K562 (cell line): ENCODE results near the gene PCSK6. TPM values are rescaled to one million over a fixed set of nuclear protein-coding genes. Genes with fewer than 3 reads are reported as not detected.

Experiments used
- ARNT ChIP-seq, 2 experiments: fragments of 450-650 bp; IDR thresholded peaks; 2 replicates each; pipeline ENCODE4 v1.6.1; 2016; ENCODE audit warnings: mild to moderate bottlenecking in 1 of 2
- CEBPB ChIP-seq: fragments of 450-650 bp; IDR thresholded peaks from 2 replicates; pipeline ENCODE4 v1.6.1; 2016; ENCODE audit warnings: missing genetic modification characterization, missing compliant biosample characterization
- COPS2 ChIP-seq: fragments of 450-650 bp; conservative IDR thresholded peaks from 2 replicates; pipeline ENCODE4 v1.6.1; 2016; ENCODE audit warnings: mild to moderate bottlenecking, moderate library complexity
- GABPA ChIP-seq: fragments of 200-800 bp; sonication (Bioruptor generic); conservative IDR thresholded peaks from 2 replicates; pipeline ENCODE4 v1.6.1; 2016; ENCODE audit warnings: low read depth, missing genetic modification characterization, missing compliant biosample characterization
- HEY1 ChIP-seq: fragments of 250-450 bp; sonication (Bioruptor Pico); IDR thresholded peaks from 2 replicates; pipeline ENCODE4 v1.5.0; 2020; ENCODE audit warnings: mild to moderate bottlenecking, moderate library complexity, borderline replicate concordance
- LARP7 ChIP-seq: fragments of 450-650 bp; IDR thresholded peaks from 2 replicates; pipeline ENCODE4 v1.6.1; 2016
- MEIS2 ChIP-seq: fragments of 450-650 bp; IDR thresholded peaks from 2 replicates; pipeline ENCODE4 v1.6.1; 2014; ENCODE audit warnings: mild to moderate bottlenecking; ENCODE audit not compliant: partially characterized antibody
- MYNN ChIP-seq, 2 experiments: sonication (generic); formaldehyde crosslinking in 1 of 2; IDR thresholded peaks; 2 replicates each; pipeline versions ENCODE4 v1.5.0 to v1.6.1; 2016 to 2020; ENCODE audit warnings: antibody characterized with exemption in 1 of 2, missing genetic modification reagents in 1 of 2
- NUFIP1 ChIP-seq: fragments of 450-650 bp; IDR thresholded peaks from 2 replicates; pipeline ENCODE4 v1.6.1; 2018; ENCODE audit not compliant: partially characterized antibody
- XRCC4 ChIP-seq: IDR thresholded peaks from one replicate; pipeline ENCODE4 v1.6.1; 2011; ENCODE audit not compliant: insufficient read depth, insufficient read length; ENCODE audit errors: extremely low read depth
- ZFX ChIP-seq: sonication (generic); formaldehyde crosslinking; IDR thresholded peaks from 2 replicates; pipeline ENCODE4 v1.8.0; 2022; ENCODE audit warnings: mild to moderate bottlenecking, missing genetic modification reagents, moderate library complexity
- ZNF23 ChIP-seq: fragments of 250-450 bp; sonication (Bioruptor Pico); IDR thresholded peaks from 2 replicates; pipeline ENCODE4 v1.4.0; 2020; ENCODE audit warnings: mild to moderate bottlenecking
- ZNF586 ChIP-seq: fragments of 450-650 bp; formaldehyde crosslinking; conservative IDR thresholded peaks from 2 replicates; pipeline ENCODE4 v1.4.0; 2020; ENCODE audit warnings: mild to moderate bottlenecking, moderate library complexity
- ZNF644 ChIP-seq: fragments of 200-800 bp; sonication (Bioruptor generic); IDR thresholded peaks from 2 replicates; pipeline ENCODE4 v1.6.1; 2016; ENCODE audit warnings: low read depth, missing genetic modification characterization, missing compliant biosample characterization
- ZNF785 ChIP-seq: fragments of 250-450 bp; sonication (Bioruptor Pico); IDR thresholded peaks from 2 replicates; pipeline ENCODE4 v1.4.0; 2020; ENCODE audit warnings: mild to moderate bottlenecking
- polyA plus RNA-seq, 8 experiments: library from polyadenylated mRNA; depleted of rRNA in 4 of 8; stranded (reverse) in 5 of 8; unstranded in 3 of 8; fragments of >200 nt; fragmentation: Nextera tagmentation in 2 of 8; fragmentation: Illumina TruSeq in 1 of 8; extraction: Ambion mirVana in 2 of 8; extraction: Trizol in 1 of 8; gene quantifications; 2 replicates each; pipeline versions ENCODE4 v1.2.1 to v1.2.3, GENCODE V29; 2011 to 2014; ENCODE audit warnings: inconsistent platforms in 1 of 8, missing spikeins in 1 of 8
- total RNA-seq, 7 experiments: library from RNA; depleted of rRNA in 6 of 7; stranded (reverse); fragments of >200 nt in 6 of 7; fragmentation: Illumina TruSeq in 2 of 7; extraction: Trizol in 2 of 7; gene quantifications; 2 replicates each; pipeline versions ENCODE4 v1.2.1 to v1.2.3, GENCODE V29; 2011 to 2021; ENCODE audit warnings: low replicate concordance in 1 of 7
- TF ChIP-seq, protein P1 (sequence below), 2 experiments: fragments of 450-650 bp; formaldehyde crosslinking in 1 of 2; IDR thresholded peaks; 2 replicates each; pipeline versions ENCODE4 v1.4.0 to v1.6.1; 2014 to 2020; ENCODE audit warnings: mild to moderate bottlenecking in 2 of 2, borderline replicate concordance in 1 of 2, low read depth in 1 of 2
- TF ChIP-seq, protein P2 (sequence below): fragments of 450-650 bp; IDR thresholded peaks from 2 replicates; pipeline ENCODE4 v1.6.1; 2018; ENCODE audit warnings: mild to moderate bottlenecking, low read depth; ENCODE audit not compliant: partially characterized antibody
- TF ChIP-seq, protein P3 (sequence below): IDR thresholded peaks from 2 replicates; pipeline ENCODE4 v1.6.1; 2011; ENCODE audit not compliant: insufficient read length; ENCODE audit errors: extremely low read depth

The PCSK6 gene
- total and polyA plus RNA-seq, 9 of the 15 experiments (the other 6 are each of a cell fraction or from before 2014, with no cell fraction given), result 2.2 to 32.6 (median 14.5) TPM

DNA sequence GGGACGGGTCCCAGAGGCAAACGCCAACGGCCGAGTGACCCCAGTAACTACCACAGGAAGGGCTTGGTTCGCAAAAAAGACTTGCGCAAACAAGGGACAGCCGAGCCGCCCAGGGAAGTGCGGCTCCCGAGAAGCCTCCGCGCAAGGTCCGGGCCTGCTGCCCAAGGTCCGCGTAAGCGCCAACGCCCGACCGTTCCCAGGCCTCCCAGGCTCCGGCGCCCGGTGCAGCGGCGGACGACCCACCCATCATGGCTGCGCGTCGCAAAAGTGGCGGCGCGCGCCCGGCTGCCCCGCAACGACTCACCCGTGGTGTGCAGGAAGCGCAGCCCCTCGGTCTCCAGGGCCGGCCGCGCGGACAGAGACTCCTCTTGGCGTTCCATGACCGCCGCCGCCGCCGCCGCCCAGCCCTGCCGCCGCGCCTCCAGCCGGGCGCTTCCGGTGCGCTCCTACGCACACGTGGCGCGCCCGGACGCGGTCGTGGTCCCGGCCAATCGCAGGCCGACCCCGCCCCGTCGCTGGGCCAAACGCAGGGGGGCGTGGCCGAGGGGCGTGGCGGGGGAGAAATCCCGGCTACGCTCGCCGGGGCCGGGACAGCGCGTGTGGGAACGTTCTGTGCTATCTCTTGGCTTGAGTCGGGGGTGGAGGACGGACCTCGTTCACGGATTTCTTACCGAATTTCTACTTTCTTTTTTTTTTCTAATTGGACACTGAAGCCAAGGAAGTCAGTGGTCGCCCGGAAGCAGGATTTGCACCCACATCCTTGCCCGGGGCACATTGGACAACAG lies 212.3 kb downstream of the PCSK6 start, which contains the start of gene SELENOS (continued):
- TF ChIP-seq HEY1 (CRISPR knock-in tag) (no peak), MYNN (IDR thresholded peaks at IDR 0.05) (no peak), MYNN (CRISPR knock-in tag; IDR thresholded peaks at IDR 0.05) (no peak), GABPA (tag) (peak; percentile 90), ZNF586 (CRISPR knock-in tag) (no peak), CEBPB (tag) (no peak), ZFX (CRISPR knock-in tag) (peak; percentile 88), NUFIP1 (no peak), LARP7 (no peak), ARNT (IDR thresholded peaks at IDR 0.05) (no peak), COPS2 (no peak), ZNF644 (tag) (no peak), ZNF23 (CRISPR knock-in tag) (no peak), MEIS2 (no peak), ZNF785 (CRISPR knock-in tag) (no peak), XRCC4 (no peak)
- TF ChIP-seq, protein P1, sequence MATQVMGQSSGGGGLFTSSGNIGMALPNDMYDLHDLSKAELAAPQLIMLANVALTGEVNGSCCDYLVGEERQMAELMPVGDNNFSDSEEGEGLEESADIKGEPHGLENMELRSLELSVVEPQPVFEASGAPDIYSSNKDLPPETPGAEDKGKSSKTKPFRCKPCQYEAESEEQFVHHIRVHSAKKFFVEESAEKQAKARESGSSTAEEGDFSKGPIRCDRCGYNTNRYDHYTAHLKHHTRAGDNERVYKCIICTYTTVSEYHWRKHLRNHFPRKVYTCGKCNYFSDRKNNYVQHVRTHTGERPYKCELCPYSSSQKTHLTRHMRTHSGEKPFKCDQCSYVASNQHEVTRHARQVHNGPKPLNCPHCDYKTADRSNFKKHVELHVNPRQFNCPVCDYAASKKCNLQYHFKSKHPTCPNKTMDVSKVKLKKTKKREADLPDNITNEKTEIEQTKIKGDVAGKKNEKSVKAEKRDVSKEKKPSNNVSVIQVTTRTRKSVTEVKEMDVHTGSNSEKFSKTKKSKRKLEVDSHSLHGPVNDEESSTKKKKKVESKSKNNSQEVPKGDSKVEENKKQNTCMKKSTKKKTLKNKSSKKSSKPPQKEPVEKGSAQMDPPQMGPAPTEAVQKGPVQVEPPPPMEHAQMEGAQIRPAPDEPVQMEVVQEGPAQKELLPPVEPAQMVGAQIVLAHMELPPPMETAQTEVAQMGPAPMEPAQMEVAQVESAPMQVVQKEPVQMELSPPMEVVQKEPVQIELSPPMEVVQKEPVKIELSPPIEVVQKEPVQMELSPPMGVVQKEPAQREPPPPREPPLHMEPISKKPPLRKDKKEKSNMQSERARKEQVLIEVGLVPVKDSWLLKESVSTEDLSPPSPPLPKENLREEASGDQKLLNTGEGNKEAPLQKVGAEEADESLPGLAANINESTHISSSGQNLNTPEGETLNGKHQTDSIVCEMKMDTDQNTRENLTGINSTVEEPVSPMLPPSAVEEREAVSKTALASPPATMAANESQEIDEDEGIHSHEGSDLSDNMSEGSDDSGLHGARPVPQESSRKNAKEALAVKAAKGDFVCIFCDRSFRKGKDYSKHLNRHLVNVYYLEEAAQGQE (IDR thresholded peaks at IDR 0.05; ENCODE audit: borderline replicate concordance), result no peak
- TF ChIP-seq, protein P1 (CRISPR knock-in tag; IDR thresholded peaks at IDR 0.05; ENCODE audit: low read depth), result peak; percentile 81; the same call in 1 of the 2 replicates
- TF ChIP-seq, protein P2, sequence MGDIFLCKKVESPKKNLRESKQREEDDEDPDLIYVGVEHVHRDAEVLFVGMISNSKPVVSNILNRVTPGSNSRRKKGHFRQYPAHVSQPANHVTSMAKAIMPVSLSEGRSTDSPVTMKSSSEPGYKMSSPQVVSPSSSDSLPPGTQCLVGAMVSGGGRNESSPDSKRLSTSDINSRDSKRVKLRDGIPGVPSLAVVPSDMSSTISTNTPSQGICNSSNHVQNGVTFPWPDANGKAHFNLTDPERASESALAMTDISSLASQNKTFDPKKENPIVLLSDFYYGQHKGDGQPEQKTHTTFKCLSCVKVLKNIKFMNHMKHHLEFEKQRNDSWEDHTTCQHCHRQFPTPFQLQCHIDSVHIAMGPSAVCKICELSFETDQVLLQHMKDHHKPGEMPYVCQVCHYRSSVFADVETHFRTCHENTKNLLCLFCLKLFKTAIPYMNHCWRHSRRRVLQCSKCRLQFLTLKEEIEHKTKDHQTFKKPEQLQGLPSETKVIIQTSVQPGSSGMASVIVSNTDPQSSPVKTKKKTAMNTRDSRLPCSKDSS, result no peak
- TF ChIP-seq, protein P3, sequence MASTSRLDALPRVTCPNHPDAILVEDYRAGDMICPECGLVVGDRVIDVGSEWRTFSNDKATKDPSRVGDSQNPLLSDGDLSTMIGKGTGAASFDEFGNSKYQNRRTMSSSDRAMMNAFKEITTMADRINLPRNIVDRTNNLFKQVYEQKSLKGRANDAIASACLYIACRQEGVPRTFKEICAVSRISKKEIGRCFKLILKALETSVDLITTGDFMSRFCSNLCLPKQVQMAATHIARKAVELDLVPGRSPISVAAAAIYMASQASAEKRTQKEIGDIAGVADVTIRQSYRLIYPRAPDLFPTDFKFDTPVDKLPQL, result no peak
